Muscle of leg (tissue), 11 donors: ENCODE results near the gene EFCAB6. TPM values are rescaled to one million over a fixed set of nuclear protein-coding genes. Genes with fewer than 3 reads are reported as not detected.
A peak's percentile ranks its signal among the peaks of the same experiment; 100 is the strongest.

Experiments used
- DNase-seq: peaks from one replicate; pipeline ENCODE4 v3.0.0; 2013
- H3K27ac ChIP-seq: one replicate; pipeline ENCODE4 v1.5.1; 2013; ENCODE audit warnings: mild to moderate bottlenecking, low read length, control low read depth
- H3K27me3 ChIP-seq: one replicate; pipeline ENCODE4 v1.6.1; 2013; ENCODE audit warnings: low read length; ENCODE audit not compliant: control insufficient read depth, insufficient read depth
- H3K36me3 ChIP-seq: one replicate; pipeline ENCODE4 v1.6.1; 2013; ENCODE audit warnings: low read length; ENCODE audit not compliant: control insufficient read depth, insufficient read depth
- H3K4me1 ChIP-seq: one replicate; pipeline ENCODE4 v1.6.1; 2013; ENCODE audit warnings: low read length; ENCODE audit not compliant: control insufficient read depth, insufficient read depth
- H3K4me3 ChIP-seq: one replicate; pipeline ENCODE4 v1.5.1; 2013; ENCODE audit warnings: low read length, control low read depth
- H3K9me3 ChIP-seq: replicated peaks from 2 replicates; pipeline ENCODE4 v1.6.1; 2013; ENCODE audit warnings: low read depth, low read length; ENCODE audit not compliant: control insufficient read depth
- WGBS: methylation state at CpG from one replicate; pipeline ENCODE4 v1.1.5; 2013; ENCODE audit warnings: missing lambda C conversion rate; ENCODE audit not compliant: insufficient coverage; 5-methylcytosine and 5-hydroxymethylcytosine counted together
- polyA plus RNA-seq, 8 donors: library from polyadenylated mRNA; unstranded; fragments of 120-200 nt; gene quantifications; one replicate each; pipeline versions ENCODE4 v1.2.1 to v1.2.3, GENCODE V29; 2013; ENCODE audit warnings: inconsistent platforms in 1 of 8, low replicate concordance in 1 of 8; ENCODE audit not compliant: insufficient read length in 8 of 8, insufficient read depth in 1 of 8
- total RNA-seq: library from RNA; stranded (reverse); fragments of 120-200 nt; gene quantifications from one replicate; pipeline ENCODE4 v1.2.4, GENCODE V29; 2013

EFCAB6 gene
- total and polyA plus RNA-seq, 9 donors: 0.63 to 1.6 (median 1.1) TPM

DNA sequence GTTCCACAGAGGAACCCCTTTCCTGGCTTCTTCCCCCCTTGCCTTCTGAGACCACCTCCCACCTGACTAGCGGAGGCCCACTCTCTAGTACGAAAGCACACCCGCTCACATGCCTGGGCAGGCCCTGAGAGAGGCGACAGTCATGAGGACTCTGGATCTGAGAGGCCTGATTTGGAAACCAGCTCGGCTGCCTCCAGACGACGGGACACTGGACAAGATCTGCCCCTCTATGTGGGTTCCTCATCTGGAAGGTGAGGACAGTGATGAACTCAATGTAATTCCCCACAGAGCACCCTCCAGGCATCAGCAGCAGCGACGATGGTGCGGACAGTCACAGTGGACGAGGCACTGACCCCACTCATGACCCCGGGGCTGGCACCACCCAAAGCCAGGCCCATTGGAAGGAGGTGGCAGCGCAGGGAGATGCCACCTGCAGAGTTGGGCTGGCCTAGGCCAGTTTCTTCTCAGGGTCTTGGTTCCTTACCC, 42.7 kb upstream of the EFCAB6 start:
- H3K27me3 ChIP-seq: peaks cover 5% of the 10 kb centered on the region
- DNase-seq: no peak

GRCh38 chr22:43854121-43854785, 42.1 kb upstream of the EFCAB6 start:
- peaks cover 5% of the 10 kb centered on the region for H3K27me3 ChIP-seq
- no peak for DNase-seq
- no peak overlapping the region for H3K27ac ChIP-seq
- no peaks in the 10 kb centered on the region for H3K36me3 ChIP-seq
- peaks cover 33% of the 10 kb centered on the region for H3K4me1 ChIP-seq
- 82% methylated on average over 11 of the region's 14 CpGs for WGBS
- no peak overlapping the region for H3K4me3 ChIP-seq
- H3K9me3 ChIP-seq: peaks cover 4% of the 10 kb centered on the region

More for the DNA sequence above, 42.7 kb upstream of the EFCAB6 start:
- Histone ChIP-seq H3K27ac (no peak overlapping the region), H3K4me1 (peaks cover 27% of the 10 kb centered on the region), H3K9me3 (peaks cover 4% of the 10 kb centered on the region), H3K4me3 (no peak overlapping the region), H3K36me3 (no peaks in the 10 kb centered on the region)
- WGBS: 88% methylated on average over 13 of the region's 13 CpGs

DNA sequence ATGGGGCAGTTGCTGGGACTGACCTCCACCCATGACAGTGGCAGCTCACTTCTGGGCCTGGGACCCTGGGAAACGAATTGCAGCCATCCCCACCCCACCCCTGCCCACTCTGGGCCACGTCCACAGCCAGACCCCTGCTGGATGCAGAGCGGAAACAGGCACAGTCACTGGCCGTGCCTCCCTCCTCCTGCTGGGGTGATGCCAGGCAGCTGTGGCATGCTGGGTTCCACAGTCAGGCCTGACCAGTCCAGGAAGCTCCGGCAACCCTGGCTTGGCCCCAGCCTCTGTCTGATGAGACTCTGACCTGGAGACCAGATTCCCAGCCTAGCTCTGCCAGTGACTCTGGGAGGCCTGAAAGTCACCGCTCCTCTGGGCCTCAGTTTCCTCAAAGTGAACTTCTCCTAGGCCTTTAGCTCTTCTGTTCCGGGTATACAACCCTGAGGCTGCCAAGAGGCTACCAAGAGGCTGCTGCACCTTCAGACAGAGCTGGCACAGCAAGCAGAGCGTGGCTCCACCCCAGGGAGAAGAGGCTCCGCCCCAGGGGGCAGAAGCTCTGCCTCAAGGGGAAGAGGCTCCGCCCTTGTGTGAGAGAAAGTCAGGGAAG, 41.3 kb upstream of the EFCAB6 start:
- no peak overlapping the region for H3K4me3 ChIP-seq
- peak; percentile 59 for DNase-seq
- H3K9me3 ChIP-seq: peaks cover 4% of the 10 kb centered on the region
- H3K27ac ChIP-seq: peak overlapping the region; percentile 42
- 77% methylated on average over 10 of the region's 10 CpGs for WGBS
- H3K27me3 ChIP-seq: peaks cover 5% of the 10 kb centered on the region
- H3K4me1 ChIP-seq: peaks cover 41% of the 10 kb centered on the region
- no peaks in the 10 kb centered on the region for H3K36me3 ChIP-seq

DNA sequence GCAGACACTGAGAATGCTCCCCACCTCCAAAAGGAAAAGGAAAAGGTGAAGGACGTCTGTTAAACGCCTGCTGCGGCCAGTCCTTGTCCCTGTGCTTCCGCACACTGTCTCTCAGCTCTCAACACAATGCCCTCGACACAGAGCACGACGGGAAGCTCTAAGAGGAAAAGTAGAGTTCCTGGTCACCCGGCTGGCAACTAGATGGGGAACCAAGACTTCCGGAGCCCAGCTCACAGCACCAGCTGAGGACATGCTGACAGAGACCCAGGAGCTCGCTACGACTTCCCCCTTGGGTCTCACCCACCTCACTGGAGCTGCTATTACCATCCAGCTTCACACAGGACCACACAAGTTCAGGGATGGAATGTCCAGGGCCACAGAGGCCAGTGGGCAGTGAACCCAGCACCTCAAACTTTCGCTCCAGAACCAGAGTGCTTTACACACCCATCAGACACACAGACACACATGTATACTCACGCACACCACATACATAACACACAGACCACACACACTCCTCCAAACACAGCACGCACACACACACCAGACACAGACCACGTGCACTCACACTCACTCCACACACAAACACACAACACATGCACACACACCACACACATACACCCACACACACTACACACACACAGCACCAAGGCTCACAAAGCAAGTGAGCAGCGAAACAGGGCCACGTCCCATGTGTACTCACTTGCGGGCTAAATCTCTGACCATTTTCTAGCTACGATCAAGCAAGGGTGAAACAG, 40.6 kb upstream of the EFCAB6 start:
- 75% methylated on average over 13 of the region's 19 CpGs for WGBS
- Histone ChIP-seq H3K4me1 (peaks cover 47% of the 10 kb centered on the region), H3K4me3 (no peak overlapping the region), H3K9me3 (peaks cover 4% of the 10 kb centered on the region), H3K27me3 (peaks cover 3% of the 10 kb centered on the region), H3K27ac (no peak overlapping the region), H3K36me3 (no peaks in the 10 kb centered on the region)
- DNase-seq: peak; percentile 57

GRCh38 chr22:43851979-43852307, 39.8 kb upstream of the EFCAB6 start:
- peaks cover 3% of the 10 kb centered on the region for H3K27me3 ChIP-seq

GRCh38 chr22:43851058-43851978, 39.2 kb upstream of the EFCAB6 start:
- H3K4me3 ChIP-seq: no peak overlapping the region
- H3K36me3 ChIP-seq: no peaks in the 10 kb centered on the region
- H3K9me3 ChIP-seq: no peaks in the 10 kb centered on the region
- no peak overlapping the region for H3K27ac ChIP-seq
- WGBS: 69% methylated on average over 9 of the region's 13 CpGs
- H3K4me1 ChIP-seq: peaks cover 52% of the 10 kb centered on the region
- peaks cover 3% of the 10 kb centered on the region for H3K27me3 ChIP-seq
- DNase-seq: no peak

More at GRCh38 chr22:43851979-43852307, 39.8 kb upstream of the EFCAB6 start:
- 0% methylated on average over 1 of the region's 3 CpGs for WGBS
- Histone ChIP-seq H3K4me1 (peaks cover 51% of the 10 kb centered on the region), H3K4me3 (no peak overlapping the region), H3K9me3 (peaks cover 2% of the 10 kb centered on the region), H3K36me3 (no peaks in the 10 kb centered on the region), H3K27ac (no peak overlapping the region)
- no peak for DNase-seq

DNA sequence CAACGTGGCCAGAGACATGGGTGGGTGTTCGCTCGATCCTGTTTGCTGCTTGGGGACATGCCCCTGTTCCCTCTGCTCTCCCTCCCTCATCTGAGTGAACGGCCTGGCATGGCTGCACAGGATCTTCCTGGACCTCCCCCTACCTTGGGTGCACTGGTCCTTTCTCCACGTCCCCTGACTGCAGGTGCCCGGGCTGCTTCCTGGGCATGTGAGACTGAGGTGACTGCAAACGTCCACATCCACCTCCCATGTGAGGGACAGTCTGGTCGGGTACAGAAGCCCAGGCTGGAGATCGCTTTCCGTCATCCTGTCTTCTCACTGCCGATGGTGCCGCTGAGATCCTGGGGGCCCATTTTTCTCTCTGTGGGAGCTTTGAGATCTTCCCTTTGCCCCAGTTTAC, 38.4 kb upstream of the EFCAB6 start:
- DNase-seq: no peak
- no peaks in the 10 kb centered on the region for H3K36me3 ChIP-seq
- no peak overlapping the region for H3K4me3 ChIP-seq
- peaks cover 3% of the 10 kb centered on the region for H3K27me3 ChIP-seq
- H3K9me3 ChIP-seq: no peaks in the 10 kb centered on the region
- 61% methylated on average over 10 of the region's 12 CpGs for WGBS
- H3K27ac ChIP-seq: no peak overlapping the region
- H3K4me1 ChIP-seq: peaks cover 52% of the 10 kb centered on the region

DNA sequence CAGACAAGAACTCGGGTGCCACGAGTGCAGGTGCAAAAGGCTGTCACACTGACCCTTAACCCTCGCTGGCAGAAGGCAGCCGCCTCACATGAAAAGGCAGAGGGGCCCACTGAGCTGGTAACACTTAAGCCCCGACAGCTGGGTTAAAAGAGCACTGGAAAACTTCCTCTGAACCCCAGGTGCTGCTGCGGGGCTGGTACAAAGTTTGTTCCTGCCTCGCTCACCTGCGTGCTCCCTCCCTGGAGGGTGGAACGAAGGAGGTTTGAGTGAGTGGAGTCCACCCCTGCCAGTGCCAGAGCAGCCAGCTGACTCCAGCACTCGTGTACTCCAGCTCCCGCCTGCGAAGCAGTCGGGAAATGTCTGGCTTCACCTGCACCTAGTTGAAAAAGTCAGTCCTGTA, 37.6 kb upstream of the EFCAB6 start:
- WGBS: 49% methylated on average over 13 of the region's 13 CpGs
- Histone ChIP-seq H3K4me3 (no peak overlapping the region), H3K36me3 (no peaks in the 10 kb centered on the region), H3K4me1 (peaks cover 52% of the 10 kb centered on the region), H3K9me3 (no peaks in the 10 kb centered on the region), H3K27ac (no peak overlapping the region), H3K27me3 (peaks cover 3% of the 10 kb centered on the region)
- DNase-seq: no peak

DNA sequence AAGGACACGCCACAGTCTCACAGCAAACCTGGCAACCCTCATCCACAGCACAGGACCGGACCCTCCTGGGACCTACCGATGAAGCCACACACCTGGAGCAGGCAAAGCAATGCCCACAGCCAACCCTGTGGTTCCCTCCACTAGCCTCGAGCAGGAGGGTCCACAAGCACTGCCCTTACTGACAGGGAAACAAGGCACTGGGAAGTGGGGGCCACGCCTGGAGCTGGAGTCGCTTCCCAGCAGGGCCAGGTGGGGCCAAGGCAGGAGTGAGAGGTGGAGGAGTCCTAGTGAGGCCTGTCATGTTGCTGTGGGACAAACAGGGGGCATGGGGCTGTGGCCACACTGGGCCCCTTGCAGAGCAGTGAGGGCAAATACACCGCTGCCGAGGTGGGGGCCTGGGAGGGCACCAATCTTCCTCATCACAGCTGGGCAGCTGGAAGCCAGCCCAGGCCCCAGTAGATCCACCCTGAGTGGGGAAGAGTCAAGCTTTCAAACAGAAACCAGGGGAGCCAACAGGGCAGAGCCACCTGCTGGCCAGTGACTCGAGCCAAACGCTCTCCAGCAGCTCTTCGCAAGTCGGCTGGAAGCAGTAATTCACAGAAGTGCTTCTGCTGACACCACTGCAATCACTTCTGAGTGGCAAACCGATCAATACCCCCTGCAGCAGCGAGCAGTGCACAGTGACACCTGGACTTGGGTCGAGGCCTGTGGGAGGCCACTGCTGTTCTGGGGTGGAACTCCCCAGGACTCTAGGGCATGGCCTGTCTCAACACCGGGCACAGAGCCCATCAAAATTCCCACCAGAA, 36.5 kb upstream of the EFCAB6 start:
- DNase-seq: peak; percentile 64
- 35% methylated on average over 15 of the region's 16 CpGs for WGBS
- Histone ChIP-seq H3K4me3 (no peak overlapping the region), H3K27ac (peak overlapping the region; percentile 69), H3K27me3 (peaks cover 3% of the 10 kb centered on the region), H3K4me1 (peaks cover 45% of the 10 kb centered on the region), H3K9me3 (no peaks in the 10 kb centered on the region), H3K36me3 (no peaks in the 10 kb centered on the region)
